C4-2B (cell line): ENCODE results near the gene SLC22A5.

Source experiments
- ZFX ChIP-seq: fragments of 450-650 bp; IDR thresholded peaks from 2 replicates; pipeline ENCODE4 v1.6.1; 2017
- TF ChIP-seq, protein P1 (sequence below): fragments of 450-650 bp; conservative IDR thresholded peaks from 2 replicates; pipeline ENCODE4 v1.5.1; 2017; ENCODE audit warnings: mild to moderate bottlenecking

DNA sequence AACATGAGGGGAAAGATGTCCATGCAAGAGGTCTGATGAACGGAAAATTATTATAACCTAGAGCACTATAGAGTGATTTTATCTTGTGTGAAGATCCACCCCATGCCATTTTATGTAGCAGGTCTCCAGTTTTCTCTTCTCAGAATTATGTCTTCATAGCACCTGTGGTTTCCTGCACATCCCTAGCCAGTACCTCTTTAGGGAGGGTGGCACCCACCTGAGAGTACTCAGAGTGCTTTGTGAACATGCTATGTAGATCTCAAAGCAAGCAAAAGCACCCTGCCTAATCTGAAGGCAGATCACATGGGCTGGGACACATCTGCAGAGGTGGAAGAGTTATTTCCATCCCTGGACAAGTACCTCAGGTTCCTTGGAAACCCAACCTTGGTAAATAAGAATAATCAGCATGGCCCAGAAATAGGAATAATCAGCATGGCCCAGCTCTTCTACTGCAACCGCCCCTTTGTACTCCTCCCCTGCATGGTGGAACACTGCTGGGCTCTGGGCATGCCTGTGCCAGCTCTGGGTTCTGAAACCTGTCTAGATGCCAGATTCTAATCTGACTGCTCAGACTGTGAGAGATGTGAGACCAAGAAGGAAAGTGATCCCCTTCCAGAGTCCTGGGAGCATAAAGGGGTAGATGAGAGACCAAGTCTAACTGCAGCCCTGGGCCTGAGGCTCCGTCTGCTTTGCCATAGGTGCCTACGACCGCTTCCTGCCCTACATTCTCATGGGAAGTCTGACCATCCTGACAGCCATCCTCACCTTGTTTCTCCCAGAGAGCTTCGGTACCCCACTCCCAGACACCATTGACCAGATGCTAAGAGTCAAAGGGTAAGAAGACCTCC is 23.7 kb downstream of the SLC22A5 start:
- TF ChIP-seq, protein P1, sequence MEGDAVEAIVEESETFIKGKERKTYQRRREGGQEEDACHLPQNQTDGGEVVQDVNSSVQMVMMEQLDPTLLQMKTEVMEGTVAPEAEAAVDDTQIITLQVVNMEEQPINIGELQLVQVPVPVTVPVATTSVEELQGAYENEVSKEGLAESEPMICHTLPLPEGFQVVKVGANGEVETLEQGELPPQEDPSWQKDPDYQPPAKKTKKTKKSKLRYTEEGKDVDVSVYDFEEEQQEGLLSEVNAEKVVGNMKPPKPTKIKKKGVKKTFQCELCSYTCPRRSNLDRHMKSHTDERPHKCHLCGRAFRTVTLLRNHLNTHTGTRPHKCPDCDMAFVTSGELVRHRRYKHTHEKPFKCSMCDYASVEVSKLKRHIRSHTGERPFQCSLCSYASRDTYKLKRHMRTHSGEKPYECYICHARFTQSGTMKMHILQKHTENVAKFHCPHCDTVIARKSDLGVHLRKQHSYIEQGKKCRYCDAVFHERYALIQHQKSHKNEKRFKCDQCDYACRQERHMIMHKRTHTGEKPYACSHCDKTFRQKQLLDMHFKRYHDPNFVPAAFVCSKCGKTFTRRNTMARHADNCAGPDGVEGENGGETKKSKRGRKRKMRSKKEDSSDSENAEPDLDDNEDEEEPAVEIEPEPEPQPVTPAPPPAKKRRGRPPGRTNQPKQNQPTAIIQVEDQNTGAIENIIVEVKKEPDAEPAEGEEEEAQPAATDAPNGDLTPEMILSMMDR, result no peak
- TF ChIP-seq ZFX, result no peak
